Dedifferentiated amniotic fluid mesenchymal stem cell (primary cell): Measurements from ENCODE around the gene HNF4A.

ENCODE experiments used
- DNase-seq: peaks from one replicate; pipeline ENCODE4 v3.0.0-alpha.2; 2016; ENCODE audit errors: extremely low spot score

Gene HNF4A

DNA sequence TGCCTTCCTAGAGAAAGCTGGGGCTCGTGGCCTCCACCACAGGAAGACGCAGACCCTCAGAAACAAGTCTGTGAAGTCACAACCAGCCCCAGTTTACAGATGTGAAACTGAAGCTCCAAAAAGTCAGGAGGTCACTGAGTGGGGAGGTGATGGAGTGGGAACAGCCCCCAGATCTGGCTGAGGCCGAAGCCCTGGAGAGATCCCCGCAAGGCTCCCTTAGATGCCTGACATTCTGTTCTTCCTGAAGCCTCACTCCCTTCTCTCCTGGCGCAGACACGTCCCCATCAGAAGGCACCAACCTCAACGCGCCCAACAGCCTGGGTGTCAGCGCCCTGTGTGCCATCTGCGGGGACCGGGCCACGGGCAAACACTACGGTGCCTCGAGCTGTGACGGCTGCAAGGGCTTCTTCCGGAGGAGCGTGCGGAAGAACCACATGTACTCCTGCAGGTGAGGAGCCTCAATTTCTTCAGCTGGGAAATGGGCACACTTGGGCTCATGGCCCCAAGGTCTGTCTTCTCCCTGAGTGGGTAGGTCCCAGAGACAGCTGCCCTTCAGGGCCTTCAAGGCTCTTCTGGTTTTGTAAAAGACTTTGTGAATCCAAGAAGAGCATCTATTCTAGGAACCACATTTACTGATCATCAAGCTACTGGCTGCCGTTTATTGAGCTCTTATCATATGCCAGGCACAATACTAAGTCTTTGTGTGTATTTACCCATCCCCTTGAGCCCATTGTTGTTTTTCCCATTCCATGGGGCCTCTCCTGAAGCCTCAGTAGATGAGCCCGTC, 50.5 kb downstream of the HNF4A start:
- no peak for DNase-seq

DNA sequence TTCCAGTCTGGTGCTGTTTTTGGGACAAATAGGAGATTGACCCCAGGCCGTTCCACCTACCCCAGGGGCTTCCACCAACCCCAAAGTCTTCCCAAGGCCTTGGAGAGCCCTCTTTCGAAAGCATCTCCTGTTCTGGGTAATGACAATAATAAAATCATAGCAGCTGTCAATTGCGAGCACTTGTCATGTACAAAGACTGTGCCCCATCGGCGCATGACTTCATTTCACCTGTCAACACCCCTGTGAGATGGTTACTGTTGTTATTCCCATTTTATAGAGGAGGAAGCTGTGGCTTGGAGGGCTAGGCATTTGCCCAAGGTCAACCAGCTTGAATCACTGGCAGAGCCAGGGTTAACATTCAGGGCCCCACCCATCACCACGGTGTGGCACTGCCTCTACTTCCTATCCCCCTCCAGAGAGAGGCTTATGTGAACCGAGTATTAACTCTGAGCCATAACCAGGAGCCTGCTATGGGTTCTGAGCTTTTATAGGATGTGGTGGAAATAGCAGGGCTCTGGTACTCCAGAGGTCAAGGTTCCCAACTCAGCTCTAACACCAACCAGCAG, 51.2 kb downstream of the HNF4A start:
- no peak for DNase-seq

DNA sequence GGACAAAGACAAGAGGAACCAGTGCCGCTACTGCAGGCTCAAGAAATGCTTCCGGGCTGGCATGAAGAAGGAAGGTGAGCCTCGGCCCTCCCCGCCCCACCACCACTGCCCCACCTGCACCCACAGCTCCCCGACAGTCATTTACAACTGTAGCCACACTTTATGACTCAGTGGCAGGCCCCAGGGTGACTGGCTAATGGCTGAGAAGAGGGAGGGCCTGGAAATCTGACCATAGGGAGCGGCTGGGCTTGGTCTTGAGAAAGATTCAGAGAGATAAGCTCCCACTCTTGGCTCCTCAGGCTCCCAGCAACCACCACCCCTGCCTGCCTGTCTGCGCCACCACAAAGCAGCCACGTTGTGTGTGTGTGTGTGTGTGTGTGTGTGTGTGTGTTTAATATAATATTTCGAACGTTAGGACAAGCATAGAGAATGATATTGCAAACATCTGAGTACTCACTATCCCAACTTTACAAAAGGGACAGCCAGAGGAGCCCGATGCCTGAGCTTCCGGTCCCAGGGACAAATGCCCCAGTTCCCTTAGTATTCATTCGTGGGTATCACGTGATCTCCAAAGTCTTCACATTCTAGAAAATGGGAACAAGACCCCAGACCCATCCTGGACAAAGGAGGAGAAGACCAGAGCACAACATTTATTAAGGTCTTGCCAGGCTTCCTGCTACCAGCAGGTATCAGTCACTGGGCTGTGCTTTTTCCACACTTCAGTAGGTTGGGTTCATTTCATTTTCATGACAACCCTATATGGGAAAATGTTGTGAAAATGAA, 52.1 kb downstream of the HNF4A start:
- no peak for DNase-seq

DNA sequence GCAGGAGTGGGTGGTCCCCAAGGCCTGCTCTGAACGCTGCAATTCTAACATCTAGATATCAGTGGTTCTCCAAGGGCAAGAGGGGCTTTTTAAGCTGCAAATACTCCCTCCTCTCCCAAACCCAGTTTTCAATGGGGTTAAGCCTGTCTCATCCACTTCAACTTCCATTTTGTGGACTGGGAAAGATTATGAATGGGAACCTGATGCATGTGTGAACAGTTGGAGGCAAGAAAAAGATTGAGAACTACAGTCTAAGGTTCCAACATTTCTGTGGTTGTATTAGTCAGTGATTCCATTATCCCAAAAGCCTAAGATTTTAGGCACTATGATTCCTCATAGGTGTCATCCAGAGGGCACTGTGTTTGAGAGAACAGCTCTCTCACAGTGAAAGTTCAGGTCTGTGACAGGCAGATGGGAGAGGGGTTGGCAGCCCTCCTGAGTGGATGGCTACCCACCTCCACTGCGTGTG, 53.7 kb downstream of the HNF4A start:
- peak; percentile 36 for DNase-seq

DNA sequence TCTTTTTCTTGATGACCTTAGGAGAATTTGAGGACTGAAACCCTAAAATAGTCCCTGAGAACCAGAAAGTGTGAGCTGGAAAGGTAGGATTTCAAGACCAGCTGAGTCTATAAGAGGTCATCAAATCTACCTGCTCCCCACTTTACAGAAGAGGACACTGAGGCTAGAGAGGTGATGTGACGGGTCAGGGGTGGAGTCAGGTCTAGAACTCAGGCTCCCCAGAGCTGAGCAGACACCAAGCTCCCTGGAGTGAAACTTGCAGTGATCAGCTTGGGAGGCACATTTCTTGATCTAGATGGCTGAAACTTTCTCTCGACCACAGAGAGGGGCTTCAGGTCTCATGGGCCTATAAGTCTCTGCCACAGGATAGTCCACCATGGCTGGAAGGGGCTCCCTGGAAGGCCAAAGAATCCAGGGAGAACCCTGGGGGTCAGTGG, 55.1 kb downstream of the HNF4A start:
- no peak for DNase-seq

DNA sequence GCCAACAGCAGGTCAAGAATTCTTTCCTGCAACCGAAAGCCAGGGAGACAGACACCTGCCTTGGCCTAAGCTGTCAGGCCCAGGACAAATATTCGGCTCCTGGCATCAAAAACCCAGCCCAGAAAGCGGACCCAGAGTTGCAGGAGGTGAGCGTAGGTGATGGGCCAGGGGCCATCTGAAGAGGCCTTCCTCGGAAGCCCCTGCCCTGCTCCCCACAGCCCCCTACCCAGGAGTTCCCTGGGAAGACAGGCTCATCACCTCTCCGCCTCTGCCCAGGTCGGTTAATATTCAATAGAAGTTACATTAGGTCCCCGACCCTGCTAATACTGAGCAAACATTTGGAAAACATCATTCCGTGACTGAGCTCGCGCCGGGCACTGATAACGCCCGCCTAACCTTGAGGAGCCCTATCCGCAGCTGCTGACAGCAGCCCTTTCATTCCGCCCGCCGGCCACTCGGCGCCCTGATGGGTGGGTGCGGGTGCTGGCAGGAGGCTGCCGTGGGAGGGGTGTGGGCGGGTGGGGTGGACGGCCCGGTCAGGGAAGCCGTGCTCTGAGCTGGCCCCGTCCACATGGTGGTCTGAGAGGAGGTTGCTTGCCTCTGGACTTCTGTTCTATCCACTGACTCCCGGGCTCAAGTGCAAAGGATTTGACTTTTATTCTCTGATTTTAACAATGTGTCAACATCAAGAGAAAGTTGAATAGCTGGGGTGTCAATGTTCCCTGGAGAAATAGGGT, 55.7 kb downstream of the HNF4A start:
- no peak for DNase-seq

DNA sequence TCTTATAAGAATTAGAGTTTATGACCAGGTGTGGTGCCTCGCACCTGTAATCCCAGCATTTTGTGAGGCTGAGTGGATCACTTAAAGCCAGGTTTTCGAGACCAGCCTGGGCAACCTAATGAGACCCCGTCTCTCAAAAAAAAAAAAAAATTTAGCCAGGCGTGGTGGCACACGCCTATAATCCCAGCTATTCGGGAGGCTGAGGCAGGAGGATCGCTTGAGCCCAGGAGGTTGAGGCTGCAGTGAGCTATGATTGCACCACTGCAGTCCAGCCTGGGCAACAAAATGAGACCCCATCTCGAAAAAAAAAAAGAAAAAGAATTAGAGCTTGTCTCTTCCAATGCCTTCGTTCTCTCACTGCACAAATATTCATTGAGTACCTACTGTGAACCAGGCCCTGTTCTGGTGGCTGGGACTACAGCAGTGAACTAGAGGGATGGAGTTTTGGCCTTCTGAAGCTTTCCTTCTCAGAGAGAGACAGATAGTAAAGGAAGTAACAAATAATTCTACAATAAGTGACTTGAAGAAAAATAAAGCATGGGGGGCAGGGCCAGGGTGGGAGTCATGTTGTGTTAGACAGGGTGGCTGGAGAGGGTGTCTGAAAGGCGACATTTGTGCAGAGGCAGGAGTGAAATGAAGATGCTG, 56.4 kb downstream of the HNF4A start:
- DNase-seq = no peak

DNA sequence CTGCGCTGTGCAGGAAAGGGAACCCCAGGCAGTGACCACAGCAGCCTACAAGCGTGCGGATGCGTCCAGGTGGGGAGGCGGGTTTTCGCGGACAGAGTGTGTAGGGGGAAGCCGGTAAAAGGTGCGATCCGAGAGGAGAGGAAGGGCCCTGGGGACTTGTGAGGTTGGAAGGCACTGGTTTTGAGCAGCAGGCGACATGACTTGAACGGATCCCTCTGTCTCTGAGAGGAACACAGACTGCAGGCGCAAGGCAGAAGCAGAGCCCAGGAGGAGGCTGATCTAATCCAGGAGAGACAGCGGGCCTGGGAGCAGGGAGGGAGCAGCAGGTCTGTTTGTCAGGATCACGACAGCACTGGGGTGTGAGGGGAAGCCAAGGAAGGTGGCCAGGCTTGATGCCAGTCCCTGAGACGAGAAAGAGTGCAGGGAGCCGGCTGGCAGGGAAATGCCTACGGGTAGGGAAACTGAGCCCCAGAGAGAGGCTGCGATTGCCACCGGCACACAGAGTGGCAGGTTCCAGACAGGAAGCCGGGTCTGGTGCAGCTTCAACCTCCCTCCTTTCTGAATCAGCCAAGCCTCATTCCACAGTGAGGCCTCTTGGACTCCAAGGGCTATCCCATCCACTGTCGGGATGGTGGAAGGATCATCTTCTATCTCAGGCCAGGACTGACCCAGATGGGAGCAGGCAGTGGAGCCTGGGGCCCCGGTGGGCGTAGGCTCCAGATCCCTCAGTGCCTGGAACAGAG, 57.1 kb downstream of the HNF4A start:
- DNase-seq = no peak

DNA sequence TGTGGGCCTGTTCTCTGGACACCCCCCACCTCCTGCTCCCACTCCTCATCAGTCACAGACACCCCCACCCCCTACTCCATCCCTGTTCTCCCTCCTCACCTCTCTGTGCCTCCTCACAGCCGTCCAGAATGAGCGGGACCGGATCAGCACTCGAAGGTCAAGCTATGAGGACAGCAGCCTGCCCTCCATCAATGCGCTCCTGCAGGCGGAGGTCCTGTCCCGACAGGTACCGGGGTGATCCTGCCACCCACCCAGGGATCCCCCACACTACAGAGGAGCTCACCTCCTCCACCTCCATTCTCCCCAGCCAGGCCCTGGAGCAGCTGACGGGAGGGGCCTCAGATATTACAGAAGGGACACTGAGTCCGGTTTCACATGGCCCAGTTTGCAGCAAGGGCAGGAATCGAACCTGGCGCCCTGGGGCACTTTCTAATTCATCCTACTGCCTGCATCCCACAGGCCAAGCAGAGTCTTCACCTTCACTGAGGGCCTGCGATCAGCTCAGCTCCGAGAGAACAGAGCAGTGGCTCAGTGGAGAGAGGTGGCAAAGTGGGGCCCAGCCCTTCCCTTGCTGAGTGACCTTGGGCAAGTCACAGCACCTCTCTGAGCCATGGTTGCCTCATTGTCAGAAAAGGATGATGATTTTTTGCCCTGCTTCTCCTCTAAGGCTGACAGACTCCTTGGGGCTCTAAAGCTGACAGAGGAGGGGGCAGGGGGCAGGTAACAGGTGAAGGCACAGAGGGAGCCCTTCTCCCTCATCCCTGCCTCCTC, 58.3 kb downstream of the HNF4A start:
- DNase-seq = no peak

DNA sequence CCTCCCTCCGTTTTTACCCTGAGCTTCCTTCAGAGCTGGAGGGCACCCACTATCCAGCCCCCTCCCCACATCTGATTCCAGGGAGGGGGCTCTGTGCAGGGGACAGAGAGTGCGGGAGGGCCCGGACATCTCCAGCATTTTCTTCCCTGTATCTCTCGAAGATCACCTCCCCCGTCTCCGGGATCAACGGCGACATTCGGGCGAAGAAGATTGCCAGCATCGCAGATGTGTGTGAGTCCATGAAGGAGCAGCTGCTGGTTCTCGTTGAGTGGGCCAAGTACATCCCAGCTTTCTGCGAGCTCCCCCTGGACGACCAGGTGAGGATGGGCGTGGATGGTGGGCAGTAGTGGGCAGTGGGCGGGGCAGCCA, 58.8 kb downstream of the HNF4A start:
- DNase-seq = no peak

DNA sequence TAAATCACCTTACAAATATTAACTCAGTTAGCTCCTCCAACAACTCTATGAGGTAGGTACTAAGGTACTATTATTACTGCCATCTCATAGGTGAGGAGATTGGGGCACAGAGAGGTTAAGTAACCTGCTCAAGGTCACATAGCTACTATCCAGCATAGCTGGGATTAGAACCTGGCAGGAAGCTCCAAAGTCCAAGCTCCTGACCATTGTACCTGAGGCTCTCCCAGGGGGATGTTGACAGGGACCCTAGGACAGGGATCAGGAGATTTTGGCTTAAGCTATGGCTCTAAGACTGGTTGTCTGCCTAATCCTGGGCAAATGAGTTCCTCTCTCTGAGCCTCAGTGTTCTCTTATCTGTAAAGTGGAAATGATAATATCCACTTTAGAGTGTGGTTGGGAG, 59.3 kb downstream of the HNF4A start:
- DNase-seq = no peak

DNA sequence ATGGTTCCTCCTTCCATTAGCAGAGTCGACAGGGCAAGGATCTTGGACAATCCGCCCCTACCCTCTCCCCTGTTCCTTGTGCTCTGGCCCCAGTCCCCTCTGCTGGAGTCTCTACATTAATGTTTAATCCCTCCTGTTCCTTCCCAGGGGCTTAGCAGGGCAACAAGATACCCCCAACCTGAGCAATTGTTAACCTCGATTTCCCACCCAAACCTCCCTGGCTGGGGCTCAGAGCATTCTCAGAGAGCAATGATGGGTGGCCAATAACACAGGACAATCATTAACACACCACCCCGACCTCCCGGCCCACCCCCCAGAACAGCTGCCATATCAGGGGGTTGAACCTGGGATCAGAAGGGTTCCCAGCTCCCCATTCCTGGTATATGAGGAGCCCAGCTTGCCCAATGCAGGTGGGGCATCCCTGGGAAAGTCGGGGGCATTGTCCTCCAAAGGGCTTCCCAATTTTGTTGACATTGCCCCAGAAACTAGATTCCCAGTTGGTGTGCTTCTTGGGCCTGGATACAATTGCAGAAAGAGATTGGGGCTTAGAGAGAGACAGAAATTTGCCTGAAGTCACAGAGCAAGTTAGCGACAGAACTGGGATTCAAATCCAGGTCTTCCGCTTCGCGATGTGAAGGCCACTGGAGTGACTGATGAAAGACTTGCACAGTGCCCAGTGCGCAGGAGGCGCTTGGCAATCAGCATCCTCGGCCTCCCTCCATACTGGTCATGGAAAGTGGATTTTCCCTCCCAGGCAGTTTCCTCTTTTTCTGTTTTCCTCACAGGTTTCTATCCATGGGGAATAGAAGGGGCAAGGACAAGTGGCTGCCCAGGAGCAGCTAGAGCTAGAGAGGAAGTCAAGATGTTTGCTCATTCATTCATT, 60.6 kb downstream of the HNF4A start:
- no peak for DNase-seq

DNA sequence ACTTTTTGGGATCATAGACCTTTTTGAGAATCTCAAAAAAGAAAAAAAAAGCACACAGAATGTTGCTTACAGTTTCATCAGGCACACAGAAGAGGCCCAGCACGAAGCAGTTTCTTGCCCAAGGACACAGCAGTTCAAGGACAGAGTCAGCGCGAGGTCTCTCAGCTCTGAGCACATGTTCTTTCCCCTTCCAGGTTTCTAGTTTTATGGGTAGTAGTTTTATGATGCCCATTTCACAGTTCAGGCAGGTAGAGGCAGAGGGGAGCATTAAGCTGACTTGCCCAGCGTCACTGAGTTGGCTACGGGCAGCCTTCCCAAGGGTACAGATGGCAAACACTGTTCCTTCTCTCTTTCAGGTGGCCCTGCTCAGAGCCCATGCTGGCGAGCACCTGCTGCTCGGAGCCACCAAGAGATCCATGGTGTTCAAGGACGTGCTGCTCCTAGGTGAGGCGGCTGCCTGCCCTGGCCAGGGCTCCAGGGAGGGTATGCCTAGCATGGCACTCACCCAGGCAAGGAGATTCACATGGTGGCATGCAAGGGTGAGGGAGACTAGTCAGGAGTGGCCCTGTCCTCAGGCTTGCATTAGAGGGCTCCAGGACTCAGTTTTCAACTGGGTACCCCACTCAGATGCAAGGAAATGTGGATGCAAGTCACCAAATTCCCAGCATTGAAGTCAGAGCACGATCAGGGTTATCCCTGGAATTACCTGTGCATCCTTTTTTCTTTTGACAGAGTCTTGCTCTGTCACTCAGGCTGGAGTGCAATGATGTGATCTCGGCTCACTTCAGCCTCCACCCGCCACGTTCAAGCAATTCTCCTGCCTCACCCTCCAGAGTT, 62.8 kb downstream of the HNF4A start:
- DNase-seq = no peak

DNA sequence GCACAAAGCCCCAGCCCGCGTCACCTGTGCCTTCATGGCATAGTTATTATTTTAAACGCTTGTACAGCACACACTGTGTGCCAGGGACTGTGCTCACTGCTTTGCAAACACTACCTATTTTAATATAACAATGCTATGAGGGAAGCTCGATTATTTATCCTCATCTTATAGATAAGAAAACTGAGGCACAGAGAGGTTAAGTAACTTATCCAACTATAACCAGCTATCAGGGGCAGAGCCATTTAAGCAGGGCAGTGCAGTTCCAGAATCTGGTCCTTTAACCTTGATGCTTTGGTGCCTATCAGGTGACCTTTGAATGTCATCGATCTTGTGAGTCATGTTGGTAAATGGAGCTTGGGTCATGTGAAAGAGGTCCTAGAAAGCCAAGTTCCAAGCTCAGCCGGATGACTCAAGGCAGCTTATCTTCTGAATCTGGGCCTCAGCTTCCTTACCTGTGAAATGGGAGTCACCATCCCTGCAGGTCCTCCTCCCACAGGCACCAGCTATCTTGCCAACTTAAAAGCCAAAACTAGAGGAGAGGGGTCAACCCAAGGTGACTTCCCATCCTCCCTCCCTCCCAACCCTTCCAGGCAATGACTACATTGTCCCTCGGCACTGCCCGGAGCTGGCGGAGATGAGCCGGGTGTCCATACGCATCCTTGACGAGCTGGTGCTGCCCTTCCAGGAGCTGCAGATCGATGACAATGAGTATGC, 63.8 kb downstream of the HNF4A start:
- DNase-seq = no peak

DNA sequence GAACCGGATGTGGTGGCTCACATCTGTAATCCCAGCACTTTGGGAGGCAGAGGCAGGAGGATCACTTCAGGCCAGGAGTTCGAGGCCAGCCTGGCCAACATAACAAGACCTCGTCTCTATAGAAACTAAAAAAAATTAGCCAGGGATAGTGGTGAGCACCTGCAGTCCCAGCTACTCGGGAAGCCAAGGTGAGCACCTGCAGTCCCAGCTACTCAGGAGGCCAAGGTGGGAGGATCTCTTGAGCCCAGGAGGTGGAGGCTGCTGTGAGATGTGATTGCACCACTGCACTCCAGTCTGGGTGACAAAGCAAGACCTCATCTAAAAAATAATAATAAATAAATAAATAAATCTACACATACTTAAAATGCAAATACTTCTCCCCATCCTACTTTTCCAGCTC, 65.0 kb downstream of the HNF4A start:
- no peak for DNase-seq

DNA sequence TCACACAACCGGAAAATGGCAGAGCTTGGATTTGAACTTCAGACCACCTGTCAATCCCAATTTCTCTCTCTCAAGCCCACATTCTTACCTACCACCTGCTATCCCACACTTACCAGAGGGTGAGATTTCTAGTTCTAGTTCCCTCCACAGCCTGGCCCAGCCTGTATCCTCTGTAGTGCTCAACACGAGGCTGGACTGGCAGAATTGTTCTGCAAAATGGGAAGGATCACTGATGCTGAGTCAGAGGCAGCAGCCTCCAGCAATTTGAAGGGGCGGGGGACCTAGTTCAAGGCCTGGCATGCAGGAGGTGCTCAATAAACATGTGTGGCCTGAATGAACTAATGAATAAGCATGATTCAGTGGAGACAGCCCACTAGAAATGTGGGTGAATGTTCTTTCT, 66.6 kb downstream of the HNF4A start:
- no peak for DNase-seq

DNA sequence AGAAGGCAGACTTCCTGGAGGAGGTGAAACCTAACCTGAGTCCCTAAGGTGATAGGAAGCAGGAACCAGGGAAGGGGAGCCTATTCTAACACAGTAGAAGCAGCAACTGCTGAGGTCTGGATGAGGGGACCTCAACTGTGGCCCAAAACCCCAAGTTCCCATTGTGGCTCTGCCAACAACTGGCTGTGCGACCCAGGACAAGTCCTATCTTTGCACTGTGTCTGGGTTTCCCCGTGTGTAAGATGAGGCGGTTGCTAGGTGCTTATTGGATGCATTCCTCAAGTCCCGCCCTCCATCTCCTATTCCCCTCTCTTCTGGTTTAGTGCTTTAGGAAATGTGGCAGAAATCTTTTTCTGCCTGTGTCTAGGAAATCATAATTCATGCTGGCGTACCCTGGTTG, 68.0 kb downstream of the HNF4A start:
- DNase-seq = no peak
